Stimulated activated CD4-positive, alpha-beta T cell treated with anti-CD3 and anti-CD28 coated beads, Interleukin-4, amount 100 ng/mL, for 4 hours (primary cell): ENCODE measurements around the gene ABCA7.
A peak's percentile ranks its signal among the peaks of the same experiment; 100 is the strongest.

Experiments
- DNase-seq, 2 experiments: peaks; one replicate each; pipeline ENCODE4 v3.0.0-alpha.2; 2020

Gene ABCA7, protein sequence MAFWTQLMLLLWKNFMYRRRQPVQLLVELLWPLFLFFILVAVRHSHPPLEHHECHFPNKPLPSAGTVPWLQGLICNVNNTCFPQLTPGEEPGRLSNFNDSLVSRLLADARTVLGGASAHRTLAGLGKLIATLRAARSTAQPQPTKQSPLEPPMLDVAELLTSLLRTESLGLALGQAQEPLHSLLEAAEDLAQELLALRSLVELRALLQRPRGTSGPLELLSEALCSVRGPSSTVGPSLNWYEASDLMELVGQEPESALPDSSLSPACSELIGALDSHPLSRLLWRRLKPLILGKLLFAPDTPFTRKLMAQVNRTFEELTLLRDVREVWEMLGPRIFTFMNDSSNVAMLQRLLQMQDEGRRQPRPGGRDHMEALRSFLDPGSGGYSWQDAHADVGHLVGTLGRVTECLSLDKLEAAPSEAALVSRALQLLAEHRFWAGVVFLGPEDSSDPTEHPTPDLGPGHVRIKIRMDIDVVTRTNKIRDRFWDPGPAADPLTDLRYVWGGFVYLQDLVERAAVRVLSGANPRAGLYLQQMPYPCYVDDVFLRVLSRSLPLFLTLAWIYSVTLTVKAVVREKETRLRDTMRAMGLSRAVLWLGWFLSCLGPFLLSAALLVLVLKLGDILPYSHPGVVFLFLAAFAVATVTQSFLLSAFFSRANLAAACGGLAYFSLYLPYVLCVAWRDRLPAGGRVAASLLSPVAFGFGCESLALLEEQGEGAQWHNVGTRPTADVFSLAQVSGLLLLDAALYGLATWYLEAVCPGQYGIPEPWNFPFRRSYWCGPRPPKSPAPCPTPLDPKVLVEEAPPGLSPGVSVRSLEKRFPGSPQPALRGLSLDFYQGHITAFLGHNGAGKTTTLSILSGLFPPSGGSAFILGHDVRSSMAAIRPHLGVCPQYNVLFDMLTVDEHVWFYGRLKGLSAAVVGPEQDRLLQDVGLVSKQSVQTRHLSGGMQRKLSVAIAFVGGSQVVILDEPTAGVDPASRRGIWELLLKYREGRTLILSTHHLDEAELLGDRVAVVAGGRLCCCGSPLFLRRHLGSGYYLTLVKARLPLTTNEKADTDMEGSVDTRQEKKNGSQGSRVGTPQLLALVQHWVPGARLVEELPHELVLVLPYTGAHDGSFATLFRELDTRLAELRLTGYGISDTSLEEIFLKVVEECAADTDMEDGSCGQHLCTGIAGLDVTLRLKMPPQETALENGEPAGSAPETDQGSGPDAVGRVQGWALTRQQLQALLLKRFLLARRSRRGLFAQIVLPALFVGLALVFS (N-terminal part only)

DNA sequence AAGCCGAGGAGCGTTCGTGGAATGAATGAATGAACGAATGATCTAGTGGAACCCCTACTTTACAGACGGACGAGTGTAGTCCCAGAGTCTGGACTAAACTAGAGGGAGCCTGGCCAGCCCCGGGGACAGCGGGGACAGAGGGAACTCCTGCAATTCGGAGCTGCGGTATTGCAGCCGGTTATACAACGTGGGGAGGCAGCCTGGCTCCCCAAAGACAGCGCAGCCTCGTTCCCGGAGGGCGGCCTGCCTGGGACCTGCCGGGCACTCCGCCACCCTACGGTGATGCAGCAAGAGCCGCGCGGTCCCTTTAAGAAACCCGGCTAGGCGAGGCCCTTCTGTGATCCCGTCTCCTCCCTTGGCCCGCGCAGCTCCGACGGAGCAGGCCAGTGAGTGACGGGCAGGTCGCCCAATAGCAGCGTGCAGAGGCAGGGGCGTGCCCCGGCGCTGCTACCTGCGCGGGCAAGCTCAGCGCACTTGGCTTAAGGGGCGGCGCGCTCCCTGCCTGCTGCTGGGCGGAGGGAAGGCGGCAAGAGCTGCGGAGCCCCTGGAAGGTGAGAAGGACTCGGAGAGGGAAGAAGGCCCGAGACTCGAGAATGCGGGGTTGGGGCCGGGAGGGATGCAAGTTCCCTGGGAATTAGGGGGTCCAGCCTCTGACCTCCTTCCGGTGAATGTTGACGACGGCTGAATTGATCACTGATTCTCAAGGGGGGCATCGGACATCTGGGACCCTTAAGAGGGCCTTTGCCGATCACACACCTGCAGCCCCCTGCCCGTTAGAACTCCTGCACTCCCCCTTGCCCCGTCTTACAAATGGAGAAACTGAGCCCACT is at the start of gene ABCA7:
TSS of gene ABCA7 (plus strand) at position 462 of the 830 bp plus-strand sequence. CDS start 1,255 bp downstream, outside the sequence.
- DNase-seq = peak; percentile 99 to 100

DNA sequence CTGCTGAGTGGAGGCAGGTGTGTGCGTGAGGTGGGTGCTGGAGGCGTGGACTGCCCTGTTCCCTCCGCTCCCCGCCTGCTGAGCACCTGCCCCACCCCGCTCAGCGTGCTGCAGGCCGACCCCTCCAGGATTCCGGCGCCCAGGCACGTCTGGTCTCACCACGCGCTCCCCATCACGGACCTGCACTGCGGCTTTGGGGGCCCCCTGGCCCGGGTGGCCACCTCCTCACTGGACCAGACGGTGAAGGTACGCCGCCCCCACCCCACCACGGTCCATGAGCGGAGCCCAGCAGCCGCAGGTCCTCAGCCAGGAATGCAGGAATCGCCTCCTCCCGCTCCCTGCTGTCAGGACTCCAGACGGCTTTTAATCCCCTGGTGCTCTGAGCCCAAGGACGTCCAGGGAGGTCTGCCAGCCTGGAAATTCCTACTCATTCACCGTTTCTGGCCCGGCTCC is 49.8 kb upstream of the ABCA7 start:
- DNase-seq = no peak

GRCh38 chr19:990746-991145 is 49.2 kb upstream of the ABCA7 start:
- DNase-seq = no peak

GRCh38 chr19:991174-991931 is 48.6 kb upstream of the ABCA7 start:
- DNase-seq = peak; percentile 28 to 52

DNA sequence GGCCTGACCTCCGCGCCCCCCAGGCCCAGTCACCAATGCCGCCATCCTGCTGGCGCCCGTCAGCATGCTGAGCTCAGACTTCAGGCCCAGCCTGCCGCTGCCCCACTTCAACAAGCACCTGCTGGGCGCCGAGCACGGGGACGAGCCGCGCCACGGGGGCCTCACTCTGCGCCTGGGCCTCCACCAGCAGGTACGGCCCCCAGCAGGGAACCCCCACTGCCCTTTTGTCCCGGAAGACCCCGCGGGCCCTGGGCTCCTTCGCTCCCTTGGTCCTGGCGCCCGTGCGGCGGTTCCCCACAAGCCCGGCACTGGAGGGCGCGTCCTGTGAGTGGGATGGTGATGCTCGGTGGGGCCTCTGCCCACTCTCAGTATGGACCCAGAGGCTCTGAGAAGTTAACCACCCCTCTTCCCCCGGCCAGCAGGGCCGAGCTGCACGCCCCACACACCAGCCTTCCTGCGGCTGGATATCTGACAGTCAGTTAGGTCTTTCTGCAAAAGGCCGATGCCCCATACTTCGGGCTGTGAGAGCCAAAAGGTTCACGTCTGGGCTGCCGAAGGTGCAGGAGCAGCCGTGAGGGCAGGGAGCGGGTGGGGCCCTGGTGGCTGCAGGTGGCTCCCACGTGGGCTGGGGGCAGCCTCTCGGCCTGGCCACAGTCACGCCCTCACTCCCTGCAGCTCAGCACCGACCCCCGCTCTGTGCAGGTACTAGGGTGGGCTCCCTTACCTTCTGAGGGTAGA is 47.8 kb upstream of the ABCA7 start:
- no peak for DNase-seq

- no peak for DNase-seq
Measured at GRCh38 chr19:992670-993055, 47.2 kb upstream of the ABCA7 start.

DNA sequence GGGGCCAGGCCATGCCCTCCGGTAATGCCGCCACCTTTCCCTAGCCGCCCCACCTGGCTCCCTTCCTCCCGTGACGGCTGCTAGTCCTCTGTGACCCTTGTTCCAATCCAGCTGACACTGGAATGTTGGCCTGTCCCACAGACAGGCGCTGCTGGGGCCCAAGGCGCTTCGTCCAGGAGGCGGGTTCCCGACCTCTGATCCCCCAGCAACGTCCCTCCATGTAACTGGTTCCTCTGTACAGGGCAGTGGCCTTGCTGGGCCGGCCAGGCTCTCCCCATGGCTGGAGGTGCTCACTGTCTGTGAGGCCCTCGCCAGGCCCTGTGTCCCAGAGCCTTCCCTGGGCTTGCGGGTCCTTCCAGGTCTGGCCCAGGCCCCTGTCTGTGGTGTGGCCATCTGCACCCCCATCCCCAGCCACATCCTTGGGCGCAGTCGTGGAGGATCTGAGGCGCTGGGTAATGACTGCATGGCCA is 46.5 kb upstream of the ABCA7 start:
- no peak for DNase-seq

DNA sequence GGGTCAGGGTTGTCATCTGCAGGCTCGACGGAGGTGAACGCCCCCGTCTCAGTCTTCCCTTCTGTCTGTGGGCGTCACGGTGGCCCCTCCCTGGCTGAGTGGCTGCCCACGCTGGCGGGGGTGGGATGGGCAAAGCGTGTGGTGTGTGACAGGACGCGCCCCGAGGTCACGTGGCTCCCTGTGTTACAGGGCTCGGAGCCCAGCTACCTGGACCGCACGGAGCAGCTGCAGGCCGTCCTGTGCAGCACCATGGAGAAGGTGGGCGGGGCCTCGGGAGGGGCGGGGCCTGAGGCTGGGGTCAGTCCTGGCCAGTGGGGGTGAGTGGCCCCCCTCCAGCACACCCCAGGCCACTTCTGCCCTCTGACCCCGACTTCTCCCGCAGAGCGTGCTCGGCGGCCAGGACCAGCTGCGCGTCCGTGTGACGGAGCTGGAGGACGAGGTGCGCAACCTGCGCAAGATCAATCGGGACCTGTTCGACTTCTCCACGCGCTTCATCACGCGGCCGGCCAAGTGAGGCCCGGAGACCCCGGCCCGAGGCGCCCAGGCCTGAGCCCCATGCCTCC is 46.0 kb upstream of the ABCA7 start:
- no peak for DNase-seq

GRCh38 chr19:994516-994915 is 45.4 kb upstream of the ABCA7 start:
- DNase-seq = no peak

GRCh38 chr19:995051-995827 is 44.7 kb upstream of the ABCA7 start:
- DNase-seq = no peak

- DNase-seq = peak; percentile 45 to 58
Measured at GRCh38 chr19:996051-996838, 43.7 kb upstream of the ABCA7 start.

GRCh38 chr19:998064-998463 is 41.8 kb upstream of the ABCA7 start:
- DNase-seq = no peak

DNA sequence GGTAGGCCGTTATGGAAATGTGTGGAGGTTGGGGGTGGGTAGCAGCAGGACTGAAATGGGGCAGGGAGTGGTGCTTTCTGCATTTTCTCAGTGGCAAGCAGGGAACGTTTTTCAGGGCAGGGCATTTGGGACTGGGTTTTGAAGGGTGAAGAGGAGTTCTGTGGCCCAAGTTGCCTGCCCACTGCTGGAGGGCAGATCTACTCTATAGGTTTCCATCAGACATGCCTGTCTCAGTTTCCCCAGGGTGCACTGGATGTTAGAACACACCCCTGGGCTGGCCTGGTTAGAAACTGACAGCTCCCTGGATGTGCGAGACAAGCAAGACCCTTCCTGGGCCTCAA is 40.6 kb upstream of the ABCA7 start:
- DNase-seq = no peak

GRCh38 chr19:1000095-1000494 is 39.8 kb upstream of the ABCA7 start, which contains the start of gene GRIN3B:
Gene GRIN3B, plus strand, starts transcription at chr19:1000419. Its CDS starts 19 bp downstream, at chr19:1000438.
- DNase-seq = peak; percentile 53 to 65

GRCh38 chr19:1000591-1001537 is 39.0 kb upstream of the ABCA7 start:
- DNase-seq = no peak

DNA sequence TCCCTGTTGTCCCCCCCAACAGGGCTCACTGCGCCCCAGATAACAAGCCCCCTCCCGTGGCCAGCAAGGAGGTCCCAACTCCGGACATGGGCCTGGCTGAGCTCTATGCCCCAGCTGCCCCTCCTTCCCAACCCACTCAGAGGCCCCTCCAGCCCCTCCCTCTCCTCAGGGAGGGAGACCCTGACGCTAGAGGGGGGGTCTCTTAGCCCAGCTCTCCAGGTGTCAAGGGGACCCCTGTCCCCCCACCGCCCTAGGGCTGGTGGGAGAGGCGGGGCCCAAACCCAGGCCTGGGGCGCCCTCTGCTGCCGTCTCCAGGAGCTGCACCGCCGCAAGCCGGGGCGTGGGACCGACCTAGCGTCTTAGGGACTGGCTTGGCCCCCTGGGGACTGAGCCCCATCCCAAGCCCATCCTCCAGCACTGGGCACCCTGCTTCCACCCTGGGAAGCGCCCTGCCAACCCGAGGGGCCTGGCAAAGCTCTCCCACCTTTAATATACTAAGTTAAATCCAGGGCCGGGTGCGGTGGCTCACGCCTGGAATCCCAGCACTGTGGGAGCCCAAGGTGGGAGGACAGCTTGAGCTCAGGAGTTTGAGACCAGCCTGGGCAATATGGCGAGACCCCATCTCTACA is 38.3 kb upstream of the ABCA7 start:
- DNase-seq = peak; percentile 50 to 72

- no peak for DNase-seq
Measured at GRCh38 chr19:1002600-1002999, 37.3 kb upstream of the ABCA7 start.
